Measurements from ENCODE around the gene STAG1. TPM values are rescaled to one million over a fixed set of nuclear protein-coding genes. Genes with fewer than 3 reads are reported as not detected.
"Not testable (repeated sequence)": the region's sequence is repeated elsewhere in the genome, so short reads cannot be mapped to it uniquely, and the experiment has no call there.

The STAG1 gene
- total RNA-seq, 1 experiment from 2014 or later = 27.5 TPM

DNA sequence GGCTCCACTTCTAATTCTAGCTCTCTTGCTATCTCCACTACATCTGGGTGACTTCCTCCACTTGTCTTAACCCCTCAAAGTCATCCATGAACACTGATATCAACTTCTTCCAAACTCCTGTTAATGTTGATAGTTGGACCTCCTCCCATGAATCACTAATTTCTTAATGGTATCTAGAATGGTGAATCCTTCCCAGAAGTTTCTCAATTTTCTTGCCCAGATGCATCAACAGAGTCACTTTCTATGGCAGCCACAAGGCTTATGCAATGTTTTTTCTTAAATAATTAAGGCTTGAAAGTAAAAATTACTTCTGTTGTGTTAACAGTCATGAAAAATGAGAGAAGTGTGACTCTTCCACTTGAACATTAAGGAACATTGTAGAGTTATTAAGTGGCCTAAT, 337.7 kb downstream of the STAG1 start:
- DNase-seq (ENCODE audit: low read depth) = no peak

GRCh38 chr3:136412307-136412706, 339.9 kb downstream of the STAG1 start:
- DNase-seq (ENCODE audit: low read depth) = no peak

DNA sequence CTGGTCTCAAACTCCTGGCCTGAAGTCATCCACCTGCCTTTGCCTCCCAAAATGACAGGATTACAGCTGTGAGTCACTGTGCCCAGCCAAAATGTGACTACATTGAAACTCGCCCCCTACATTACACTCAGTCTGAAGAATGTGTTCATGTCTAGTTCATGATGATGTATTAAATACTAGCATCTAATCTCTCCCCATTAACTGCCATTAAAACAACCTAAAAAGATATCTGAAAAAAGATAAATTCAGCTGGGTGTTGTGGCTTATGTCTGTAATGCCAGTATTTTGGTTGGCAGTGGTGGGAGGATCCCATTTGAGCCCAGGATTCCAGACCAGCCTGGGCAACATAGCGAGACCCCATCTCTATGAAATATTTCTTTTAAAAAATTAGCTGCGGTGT, 342.6 kb downstream of the STAG1 start:
- peak; percentile 1 for DNase-seq (ENCODE audit: low read depth)

- no peak for DNase-seq (ENCODE audit: low read depth)
These were observed 348.1 kb downstream of the STAG1 start for GRCh38 chr3:136404056-136404455.

DNA sequence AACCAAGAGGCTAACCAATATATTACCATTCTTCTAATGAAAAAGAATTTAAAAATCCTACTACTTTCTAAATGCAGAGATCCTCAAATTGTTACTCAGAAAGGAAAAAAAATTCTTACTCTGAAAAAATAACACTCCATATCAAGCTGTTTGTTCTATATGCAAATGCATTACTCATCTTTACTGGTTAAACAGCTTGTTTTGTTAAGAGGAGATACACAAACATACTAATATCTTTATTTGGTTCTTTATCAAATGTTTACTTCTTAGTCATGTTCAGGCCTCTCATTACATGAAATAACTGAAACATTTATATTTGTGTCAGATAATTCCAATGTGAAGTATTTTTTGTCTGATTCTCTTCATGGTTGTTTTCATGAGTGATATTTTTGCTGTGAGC, 355.3 kb downstream of the STAG1 start:
- peak; percentile 32 for DNase-seq (ENCODE audit: low read depth)

DNA sequence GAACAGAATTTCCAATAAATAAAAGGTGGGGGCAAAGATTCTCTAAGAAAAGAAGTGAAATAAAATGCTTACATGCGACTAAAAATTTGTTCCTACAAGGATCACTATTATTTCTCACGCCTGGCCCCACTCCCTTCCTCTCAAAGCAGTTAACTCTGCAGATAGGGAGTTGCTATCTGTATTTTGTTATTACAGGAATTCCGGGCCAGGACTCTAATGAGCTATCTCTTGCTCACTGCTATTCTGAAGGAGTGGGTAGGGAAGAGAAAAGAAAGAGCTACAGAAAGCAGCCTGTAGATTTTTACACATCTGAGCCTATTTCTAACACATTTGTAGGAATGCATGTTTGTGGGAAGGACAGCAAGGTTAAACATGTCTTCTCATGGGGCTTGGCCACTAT, 361.6 kb downstream of the STAG1 start:
- no peak for DNase-seq (ENCODE audit: low read depth)

DNA sequence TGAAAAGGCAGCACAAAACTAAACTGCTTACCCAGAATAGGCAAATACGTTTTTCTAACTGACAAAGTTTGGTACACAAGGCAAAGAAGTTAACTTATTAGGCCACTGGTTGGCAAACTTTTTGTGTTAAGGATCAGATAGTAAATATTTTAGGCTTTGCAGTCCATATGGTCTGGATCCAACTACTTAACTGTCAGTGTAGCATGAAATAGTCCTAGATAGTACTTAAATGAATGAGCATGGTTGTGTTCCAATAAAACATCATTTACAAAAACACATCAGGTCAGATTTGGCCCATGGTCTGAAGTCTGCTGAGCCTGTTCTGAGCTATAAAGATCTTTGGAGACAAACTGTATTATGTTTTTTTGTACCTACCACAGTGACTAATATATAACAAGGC, 365.1 kb downstream of the STAG1 start:
- no peak for DNase-seq (ENCODE audit: low read depth)

GRCh38 chr3:136385457-136385856, 366.7 kb downstream of the STAG1 start:
- DNase-seq (ENCODE audit: low read depth) = no peak

DNA sequence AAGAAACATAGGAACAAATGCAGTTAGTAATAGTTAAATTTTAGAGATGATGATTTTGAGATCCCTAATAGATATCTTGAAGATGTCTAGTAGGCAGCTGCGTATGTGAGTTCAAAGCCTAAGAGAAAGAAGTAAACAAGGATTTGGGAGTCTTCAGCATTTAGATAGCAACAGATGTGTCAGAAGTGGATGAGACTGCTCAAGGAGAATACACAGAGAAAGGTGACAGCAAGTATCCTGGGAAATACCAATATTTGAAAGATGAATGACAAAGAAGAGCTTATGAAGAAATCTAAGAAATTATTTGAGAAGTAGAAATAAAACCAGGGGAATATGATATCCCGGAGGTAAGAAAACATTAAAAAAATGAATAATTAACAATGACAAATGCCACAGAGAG, 371.1 kb downstream of the STAG1 start:
- peak; percentile 6 for DNase-seq (ENCODE audit: low read depth)

DNA sequence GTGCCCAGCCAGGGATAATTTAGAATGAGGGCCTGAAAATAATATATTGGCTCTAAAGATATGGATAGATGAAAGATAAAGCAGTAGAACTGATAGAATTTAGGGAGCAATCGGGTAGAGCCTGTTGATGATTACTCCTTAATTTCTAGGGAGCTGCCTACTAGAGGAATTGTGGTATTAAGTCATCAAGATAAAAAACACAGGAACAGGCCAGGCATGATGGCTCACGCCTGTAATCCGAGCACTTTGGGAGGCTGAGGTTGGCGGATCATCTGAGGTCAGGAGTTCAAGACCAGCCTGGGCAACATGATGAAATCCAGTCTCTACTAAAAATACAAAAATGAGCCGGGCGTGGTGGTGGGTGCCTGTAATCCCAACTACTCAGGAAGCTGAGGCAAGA, 371.6 kb downstream of the STAG1 start:
- DNase-seq (ENCODE audit: low read depth) = peak; percentile 61

DNA sequence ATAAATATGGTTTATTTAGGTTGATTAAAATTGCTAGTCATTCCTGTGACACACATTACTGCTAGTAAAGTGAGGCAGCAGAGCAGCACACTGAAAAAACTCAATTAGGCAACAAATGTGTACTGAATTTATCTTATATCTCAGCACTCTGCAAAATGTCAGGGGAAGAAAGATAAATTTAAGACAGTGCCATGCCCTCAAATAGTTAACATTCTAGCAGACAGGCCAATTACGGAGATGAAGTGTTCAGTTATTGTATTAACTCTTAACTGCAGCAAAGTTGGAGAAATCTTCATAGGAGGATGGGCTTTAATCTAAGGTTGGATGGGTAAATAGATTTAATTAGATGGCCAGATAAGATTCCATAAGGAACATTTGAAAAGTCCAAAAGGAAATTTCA, 374.2 kb downstream of the STAG1 start:
- no peak for DNase-seq (ENCODE audit: low read depth)

GRCh38 chr3:136377508-136377907, 374.7 kb downstream of the STAG1 start:
- no peak for DNase-seq (ENCODE audit: low read depth)

DNA sequence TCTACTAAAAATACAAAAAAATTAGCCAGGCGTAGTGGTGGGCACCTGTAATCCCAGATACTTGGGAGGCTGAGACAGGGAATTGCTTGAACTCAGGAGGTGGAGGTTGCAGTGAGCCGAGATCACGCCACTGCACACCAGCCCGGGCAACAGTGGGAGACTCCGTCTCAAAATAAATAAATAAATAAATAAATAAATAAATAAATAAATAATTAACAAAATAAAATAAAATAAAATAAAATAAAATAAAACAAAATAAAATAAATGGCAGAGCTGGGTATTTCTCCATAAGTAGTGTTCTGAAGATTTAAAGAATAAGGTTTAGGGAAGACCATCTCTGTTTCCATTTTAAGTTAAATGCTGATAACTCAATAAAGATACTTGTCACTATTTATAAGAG, 376.4 kb downstream of the STAG1 start:
- DNase-seq (ENCODE audit: low read depth) = not testable (repeated sequence)

DNA sequence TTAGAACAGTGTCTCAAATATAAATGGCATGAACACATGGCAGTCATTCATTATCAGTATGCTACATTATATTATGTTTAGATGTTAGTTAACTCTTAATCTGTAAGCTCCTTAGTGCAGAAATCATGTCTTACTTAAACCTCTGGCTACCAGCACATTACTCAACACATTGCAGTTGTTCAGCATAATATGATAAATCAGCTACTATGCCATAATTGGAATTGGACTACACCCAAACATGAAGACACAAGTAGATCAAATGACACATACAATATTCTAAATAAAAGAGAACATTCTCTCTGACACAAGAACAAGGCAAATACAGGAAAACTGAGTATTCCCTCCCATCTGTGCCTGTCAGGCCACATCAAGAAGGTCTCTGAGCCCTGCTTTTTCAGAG, 385.9 kb downstream of the STAG1 start:
- DNase-seq (ENCODE audit: low read depth) = peak; percentile 64

- DNase-seq (ENCODE audit: low read depth) = no peak
These were observed 398.7 kb downstream of the STAG1 start for GRCh38 chr3:136353461-136353860.

GRCh38 chr3:136351905-136352304, 400.3 kb downstream of the STAG1 start:
- DNase-seq (ENCODE audit: low read depth) = no peak

GRCh38 chr3:136351351-136351750, 400.8 kb downstream of the STAG1 start:
- no peak for DNase-seq (ENCODE audit: low read depth)

GRCh38 chr3:136350557-136350956, 401.6 kb downstream of the STAG1 start:
- DNase-seq (ENCODE audit: low read depth) = no peak

DNA sequence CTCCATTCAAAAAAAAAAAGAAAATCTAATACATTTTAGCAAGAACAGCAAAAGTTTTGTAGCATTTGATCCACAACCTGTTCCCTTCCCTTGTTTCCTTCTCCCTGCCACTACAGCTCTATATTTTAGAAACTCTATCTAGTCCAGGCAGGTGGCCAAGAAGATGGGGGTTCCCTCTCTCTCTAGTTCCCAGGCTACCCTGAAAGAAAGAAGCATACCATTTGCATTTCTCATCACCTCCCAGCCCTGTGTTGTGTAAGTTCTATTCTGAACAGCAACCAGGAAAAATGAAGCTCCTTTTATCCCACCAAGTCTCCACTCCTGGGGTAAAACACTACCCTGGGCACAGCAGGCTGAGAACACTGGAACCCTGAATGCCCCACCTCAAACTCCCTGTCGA, 402.0 kb downstream of the STAG1 start:
- peak; percentile 90 for DNase-seq (ENCODE audit: low read depth)

GRCh38 chr3:136346486-136346885, 405.7 kb downstream of the STAG1 start:
- no peak for DNase-seq (ENCODE audit: low read depth)

DNA sequence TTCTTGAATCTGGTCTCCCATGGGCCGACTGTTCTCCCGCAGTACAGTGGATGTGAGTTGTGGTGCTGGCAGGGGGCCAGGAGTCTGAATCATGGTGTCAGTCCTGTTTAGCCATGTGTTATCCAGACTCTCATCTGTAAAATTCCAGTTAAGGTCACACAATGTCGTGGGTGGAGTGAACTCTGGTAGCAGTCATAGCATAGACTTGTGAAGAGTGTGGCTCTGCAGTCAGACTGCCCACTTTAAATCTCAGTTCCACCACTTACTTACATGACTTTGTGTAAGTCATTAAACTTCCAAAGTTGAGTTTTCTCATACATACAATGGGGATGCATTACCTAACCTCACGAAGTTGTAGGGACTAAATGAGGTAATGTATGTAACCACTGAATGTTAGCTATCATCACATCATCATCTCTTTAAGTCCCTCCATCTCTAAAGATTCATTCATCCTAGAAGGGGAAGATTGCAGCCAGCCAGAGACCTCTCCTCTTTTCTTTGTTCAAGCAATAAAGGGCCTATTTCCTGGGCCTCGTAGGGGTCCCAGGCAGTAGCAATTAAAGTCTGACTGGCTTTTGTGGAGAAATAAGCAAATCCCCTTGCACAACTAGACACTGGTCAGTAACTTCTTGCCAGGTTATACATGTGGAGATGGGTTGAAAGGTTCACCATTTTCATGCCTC, 408.2 kb downstream of the STAG1 start:
- DNase-seq (ENCODE audit: low read depth) = peak; percentile 95

DNA sequence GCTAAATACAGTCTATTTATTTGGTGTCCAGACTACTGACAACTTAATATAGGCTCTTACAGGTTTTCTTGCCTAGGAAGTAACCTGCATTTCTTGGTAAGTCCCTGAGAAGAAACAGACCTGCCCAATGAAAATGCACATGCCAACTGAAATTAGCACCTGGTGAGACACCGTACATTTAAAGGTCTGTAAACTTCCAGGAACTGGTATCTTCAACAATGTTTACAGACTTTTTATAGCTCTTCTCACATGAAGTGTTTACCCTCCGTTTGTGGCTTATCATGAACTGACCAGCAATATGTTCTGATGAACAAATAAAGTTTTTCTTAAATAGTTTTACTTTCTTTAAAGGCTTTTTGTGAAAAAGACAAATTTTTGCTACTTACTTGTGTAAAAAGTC, 408.7 kb downstream of the STAG1 start:
- DNase-seq (ENCODE audit: low read depth) = no peak

DNA sequence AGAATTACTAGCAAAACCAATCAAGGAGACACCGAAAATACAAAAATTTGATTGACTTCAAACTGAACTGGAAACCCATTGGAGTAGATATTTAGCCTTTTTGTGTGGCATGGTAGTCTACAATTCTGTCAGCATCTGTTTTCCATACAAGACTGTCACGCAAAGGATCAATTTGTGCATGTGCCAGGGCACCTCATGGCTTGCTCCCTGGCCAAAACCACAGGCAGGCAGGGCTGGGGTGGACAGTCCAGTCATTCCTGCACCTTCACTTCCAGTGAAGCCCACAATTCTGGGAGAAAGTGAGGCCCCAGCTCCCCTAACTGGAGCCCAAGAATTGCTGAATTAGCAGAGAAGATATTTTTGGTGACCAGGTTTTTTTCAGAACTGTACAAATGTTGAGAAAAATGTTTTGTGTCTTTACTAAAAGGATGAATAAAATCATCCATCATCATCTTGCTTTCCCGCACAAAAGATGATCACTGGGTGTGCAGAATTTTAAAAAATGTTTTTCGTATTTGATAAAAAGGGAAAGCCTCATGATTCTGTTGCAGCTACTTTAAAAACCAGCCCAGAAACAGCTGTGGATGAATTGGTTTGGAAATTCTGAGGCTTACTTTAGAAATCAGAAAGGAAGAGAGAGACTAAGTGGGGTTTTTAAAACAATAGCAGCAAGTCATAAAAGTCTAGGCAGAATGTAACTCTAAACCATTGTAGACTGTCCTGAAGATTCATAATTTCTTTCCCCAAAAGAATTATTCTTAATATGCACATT, 415.7 kb downstream of the STAG1 start:
- peak; percentile 78 for DNase-seq (ENCODE audit: low read depth)

Measured in LHCN-M2 (cell line).